ENCODE data around the gene ATAD1. TPM values are rescaled to one million over a fixed set of nuclear protein-coding genes. Genes with fewer than 3 reads are reported as not detected.
"Not testable (repeated sequence)": the region's sequence is repeated elsewhere in the genome, so short reads cannot be mapped to it uniquely, and the experiment has no call there.

Gene ATAD1
- total RNA-seq, 2 experiments from 2014 or later = 43.8 to 49.3 TPM

GRCh38 chr10:87739703-87740102, 78.3 kb downstream of the ATAD1 start:
- no peak for ATAC-seq
- intact Hi-C loops (cut with micrococcal nuclease) = loop anchor here (5.0 kb wide), 1 partner anchor 82 kb away; the partner anchor contains the start of gene PAPSS2
- CTCF ChIA-PET = no interaction called here
- POLR2A ChIA-PET = no interaction called here
- Mint-ChIP-seq H3K36me3 (ENCODE audit: low read depth) (no peaks in the 10 kb centered on the region), H3K27ac (no peak overlapping the region), H3K4me3 (no peak overlapping the region), H3K27me3 (peaks cover 10% of the 10 kb centered on the region), H3K9me3 (no peaks in the 10 kb centered on the region), H3K4me1 (ENCODE audit: low read depth) (no peaks in the 10 kb centered on the region)
- no peak for TF ChIP-seq CTCF (IDR thresholded peaks at IDR 0.05)
- DNase-seq = no peak

- DNase-seq; H3K27ac Mint-ChIP-seq; H3K9me3 Mint-ChIP-seq; POLR2A ChIA-PET; H3K4me3 Mint-ChIP-seq; H3K4me1 Mint-ChIP-seq (ENCODE audit: low read depth); H3K36me3 Mint-ChIP-seq (ENCODE audit: low read depth); ATAC-seq: not testable (repeated sequence)
- peaks cover 15% of the 10 kb centered on the region for H3K27me3 Mint-ChIP-seq
- intact Hi-C loops (cut with micrococcal nuclease) = loop anchor here (5.0 kb wide), 1 partner anchor 81 kb away; the partner anchor contains the start of gene PAPSS2
- CTCF ChIA-PET = interaction anchor here (0.6 kb wide), 1 partner anchor 202 kb away, joined by 4 read pairs; no protein-coding TSS in a partner anchor
Observed at GRCh38 chr10:87738253-87738652, 79.8 kb downstream of the ATAD1 start.

GRCh38 chr10:87734987-87735827, 82.8 kb downstream of the ATAD1 start:
- DNase-seq (no peak), ATAC-seq (peak; percentile 88)
- Mint-ChIP-seq H3K27me3 (peaks cover 13% of the 10 kb centered on the region), H3K9me3 (no peaks in the 10 kb centered on the region), H3K27ac (no peak overlapping the region), H3K4me1 (ENCODE audit: low read depth) (no peaks in the 10 kb centered on the region), H3K4me3 (no peak overlapping the region), H3K36me3 (ENCODE audit: low read depth) (no peaks in the 10 kb centered on the region)
- TF ChIP-seq CTCF (IDR thresholded peaks at IDR 0.05) = peak; percentile 69
- intact Hi-C loops (cut with micrococcal nuclease) = loop anchor here (2.0 to 5.0 kb wide), 2 partner anchors 78 to 202 kb away; partner anchors contain the start of gene PAPSS2
- POLR2A ChIA-PET = interaction anchor here (0.6 kb wide), 1 partner anchor 41 kb away, joined by 3 read pairs; no protein-coding TSS in a partner anchor
- CTCF ChIA-PET = interaction anchor here (0.8 to 3.2 kb wide), 13 partner anchors 9 to 211 kb away, joined by 3 to 20 read pairs (median 4); no protein-coding TSS in a partner anchor

GRCh38 chr10:87733081-87733480, 84.9 kb downstream of the ATAD1 start:
- ATAC-seq = no peak
- H3K27me3 Mint-ChIP-seq = peaks cover 15% of the 10 kb centered on the region

GRCh38 chr10:87729940-87730339, 88.1 kb downstream of the ATAD1 start:
- ChIA-PET CTCF (interaction anchor here (1.3 kb wide), 1 partner anchor 11 kb away, joined by 3 read pairs; no protein-coding TSS in a partner anchor), POLR2A (no interaction called here)
- Mint-ChIP-seq H3K27me3 (peaks cover 11% of the 10 kb centered on the region), H3K9me3 (no peaks in the 10 kb centered on the region), H3K4me1 (ENCODE audit: low read depth) (no peaks in the 10 kb centered on the region), H3K36me3 (ENCODE audit: low read depth) (no peaks in the 10 kb centered on the region), H3K27ac (no peak overlapping the region), H3K4me3 (no peak overlapping the region)
- DNase-seq (no peak), ATAC-seq (no peak)
- intact Hi-C loops (cut with micrococcal nuclease) = no loop called here
- no peak for TF ChIP-seq CTCF (IDR thresholded peaks at IDR 0.05)

More at GRCh38 chr10:87733081-87733480, 84.9 kb downstream of the ATAD1 start:
- H3K9me3 Mint-ChIP-seq = no peaks in the 10 kb centered on the region
- H3K4me3 Mint-ChIP-seq = no peak overlapping the region
- no peaks in the 10 kb centered on the region for H3K4me1 Mint-ChIP-seq (ENCODE audit: low read depth)
- ChIA-PET CTCF (interaction anchor here (0.8 to 3.2 kb wide), 11 partner anchors 11 to 228 kb away, joined by 3 to 20 read pairs (median 3); partner anchors contain the start of gene MINPP1), POLR2A (interaction anchor here (0.7 kb wide), 1 partner anchor 86 kb away, joined by 3 read pairs; no protein-coding TSS in a partner anchor)
- DNase-seq = no peak
- TF ChIP-seq CTCF (IDR thresholded peaks at IDR 0.05) = no peak
- no peaks in the 10 kb centered on the region for H3K36me3 Mint-ChIP-seq (ENCODE audit: low read depth)
- intact Hi-C loops (cut with micrococcal nuclease) = no loop called here
- H3K27ac Mint-ChIP-seq = no peak overlapping the region
